Measurements from ENCODE around the gene FBXO47. TPM values are rescaled to one million over a fixed set of nuclear protein-coding genes. Genes with fewer than 3 reads are reported as not detected.
A peak's percentile ranks its signal among the peaks of the same experiment; 100 is the strongest.
"Not testable (repeated sequence)": the region's sequence is repeated elsewhere in the genome, so short reads cannot be mapped to it uniquely, and the experiment has no call there.

Gene FBXO47
- total RNA-seq, 2 donors from 2014 or later = not detected

GRCh38 chr17:38911731-38912081, 55.5 kb downstream of the FBXO47 start:
- DNase-seq; ATAC-seq; intact Hi-C loops (cut with DNase I, micrococcal nuclease): not testable (repeated sequence)

- ATAC-seq (no peak), DNase-seq (peak in 1 of 2 donors; percentile 20)
Observed at GRCh38 chr17:38911081-38911730, 56.0 kb downstream of the FBXO47 start.

DNA sequence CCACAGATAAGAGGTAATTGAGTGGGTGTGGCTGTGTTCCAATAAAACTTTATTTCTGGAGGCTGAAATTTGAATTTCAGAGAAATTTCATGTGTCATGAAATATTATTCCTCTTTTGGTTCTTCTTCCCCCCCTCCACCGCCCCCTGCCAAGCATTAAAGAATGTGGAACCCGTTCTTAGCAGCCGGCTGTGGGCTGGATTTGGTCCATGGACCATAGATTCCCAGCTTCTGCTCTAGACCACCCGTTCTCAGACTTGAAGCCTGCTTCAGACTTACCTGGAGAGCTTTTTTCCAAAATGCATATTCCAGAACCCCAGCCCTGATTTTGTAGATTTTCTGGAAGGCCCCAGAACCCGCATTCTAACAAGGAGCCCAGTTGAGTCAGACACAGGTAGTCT, 56.9 kb downstream of the FBXO47 start:
- intact Hi-C loops (cut with DNase I, micrococcal nuclease) = no loop called here
- ATAC-seq = no peak
- no peak for DNase-seq

More at GRCh38 chr17:38911081-38911730, 56.0 kb downstream of the FBXO47 start:
- intact Hi-C loops (cut with DNase I, micrococcal nuclease) = no loop called here

GRCh38 chr17:38908676-38909181, 58.5 kb downstream of the FBXO47 start:
- intact Hi-C loops (cut with DNase I, micrococcal nuclease) = no loop called here
- DNase-seq = peak in 1 of 2 donors; percentile 22
- ATAC-seq = no peak

DNA sequence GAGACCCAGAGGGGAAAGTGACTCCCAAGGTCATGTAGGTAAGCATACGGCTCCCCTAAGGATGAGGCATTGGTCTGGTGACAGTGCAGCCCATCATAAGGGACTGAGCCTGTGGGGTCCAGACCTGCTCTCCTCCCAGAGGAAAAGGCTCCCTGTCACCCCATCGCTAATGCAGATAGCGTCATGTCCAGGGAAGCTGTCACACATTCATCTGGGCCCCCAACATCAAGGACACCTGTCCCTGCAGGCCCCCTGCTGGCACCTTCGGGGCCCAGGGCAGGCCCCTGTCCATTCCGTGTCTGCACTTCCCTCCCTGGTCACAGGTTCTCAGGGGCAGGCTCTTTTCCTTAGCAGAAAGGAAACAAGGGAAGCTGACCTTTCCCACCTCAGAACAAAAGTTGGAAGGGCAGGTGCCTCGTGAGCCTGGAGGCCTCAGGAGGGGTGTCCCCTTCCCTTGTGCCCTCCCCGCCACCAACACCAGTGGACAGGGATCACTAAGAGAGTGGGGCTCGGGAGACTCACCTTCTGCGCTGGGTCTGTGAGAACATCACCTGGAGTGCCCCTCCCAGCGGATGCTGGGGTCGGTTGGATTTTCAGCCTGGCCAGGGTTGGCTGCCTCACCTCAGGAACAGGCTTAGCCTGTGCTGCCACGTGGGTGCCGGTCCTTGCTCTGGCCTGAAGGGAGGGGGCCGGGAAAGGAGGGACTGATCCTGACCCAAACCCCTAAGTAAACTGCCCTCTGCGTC, 59.1 kb downstream of the FBXO47 start:
- intact Hi-C loops (cut with DNase I, micrococcal nuclease) = no loop called here
- ATAC-seq (no peak), DNase-seq (no peak)

GRCh38 chr17:38906460-38907228, 60.6 kb downstream of the FBXO47 start:
- DNase-seq (no peak), ATAC-seq (no peak)
- intact Hi-C loops (cut with DNase I, micrococcal nuclease) = no loop called here

DNA sequence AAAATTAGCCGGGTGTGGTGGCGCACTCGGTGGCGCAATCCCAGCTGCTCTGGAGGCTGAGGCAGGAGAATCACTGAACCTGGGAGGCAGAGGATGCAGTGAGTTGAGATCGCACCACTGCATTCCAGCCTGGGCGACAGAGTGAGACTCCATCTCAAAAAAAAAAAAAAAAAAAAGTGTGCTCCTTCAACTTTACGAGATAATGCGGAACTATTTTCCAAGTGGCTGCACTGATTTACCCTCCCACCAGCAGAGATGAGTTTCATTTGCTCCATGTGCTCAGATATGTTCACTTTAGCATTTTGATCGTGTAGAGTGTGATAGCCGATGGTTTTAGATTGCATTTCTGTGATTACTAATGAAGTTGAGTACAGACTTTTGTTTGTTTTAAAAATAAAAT, 61.8 kb downstream of the FBXO47 start:
- ATAC-seq = no peak
- intact Hi-C loops (cut with DNase I, micrococcal nuclease) = no loop called here
- DNase-seq = no peak

DNA sequence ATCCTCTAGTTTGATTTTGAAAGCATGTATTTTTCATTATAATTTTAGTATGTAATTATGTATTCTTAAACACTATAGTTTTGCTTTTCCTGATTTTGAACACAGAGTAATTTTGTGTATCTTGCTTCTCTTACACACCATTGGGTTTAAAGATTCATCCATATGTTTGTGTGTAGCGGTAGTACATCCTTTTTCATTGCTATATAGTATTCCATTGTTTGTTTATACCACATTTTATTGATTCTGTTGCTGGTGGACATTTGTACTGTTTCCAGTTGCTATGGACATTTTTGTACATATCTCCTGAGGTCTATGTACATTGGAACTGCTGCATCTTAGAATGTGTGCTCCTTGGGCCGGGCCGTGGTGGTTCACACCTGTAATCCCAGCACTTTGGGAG, 62.3 kb downstream of the FBXO47 start:
- no peak for DNase-seq
- ATAC-seq = no peak
- intact Hi-C loops (cut with DNase I, micrococcal nuclease) = no loop called here

GRCh38 chr17:38903404-38903803, 63.8 kb downstream of the FBXO47 start:
- intact Hi-C loops (cut with DNase I, micrococcal nuclease) = no loop called here
- DNase-seq (no peak), ATAC-seq (no peak)

GRCh38 chr17:38900978-38901656, 66.1 kb downstream of the FBXO47 start:
- intact Hi-C loops (cut with DNase I, micrococcal nuclease) = no loop called here
- DNase-seq = no peak
- ATAC-seq = no peak

DNA sequence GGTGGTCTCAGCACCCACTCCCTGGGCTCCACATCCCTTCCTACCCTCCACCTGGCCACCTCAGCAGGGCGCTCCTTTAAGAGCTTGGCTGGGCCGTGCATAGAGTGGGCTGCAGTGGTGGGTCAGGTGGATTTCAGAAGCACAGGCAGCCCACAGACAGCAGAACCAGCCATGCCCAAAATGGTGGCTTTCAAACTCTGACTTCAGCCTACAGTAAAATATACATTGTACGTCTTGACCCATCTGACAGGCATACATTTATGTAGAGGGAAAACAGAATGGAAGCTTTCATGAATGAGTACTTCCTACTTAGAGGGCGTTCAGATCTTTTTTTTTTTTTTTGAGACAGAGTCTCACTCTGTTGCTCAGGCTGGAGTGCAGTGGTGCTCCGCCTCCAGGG, 67.8 kb downstream of the FBXO47 start:
- DNase-seq = no peak
- no peak for ATAC-seq

GRCh38 chr17:38898812-38899348, 68.3 kb downstream of the FBXO47 start:
- ATAC-seq (peak; percentile 46), DNase-seq (peak; percentile 66 to 72)
- intact Hi-C loops (cut with DNase I, micrococcal nuclease) = no loop called here

More for the DNA sequence above, 67.8 kb downstream of the FBXO47 start:
- intact Hi-C loops (cut with DNase I, micrococcal nuclease) = no loop called here

- ATAC-seq (peak; percentile 81), DNase-seq (peak; percentile 52 to 59)
- intact Hi-C loops (cut with DNase I, micrococcal nuclease) = no loop called here
Observed at GRCh38 chr17:38898291-38898679, 68.9 kb downstream of the FBXO47 start.

GRCh38 chr17:38897671-38898290, 69.4 kb downstream of the FBXO47 start:
- peak; percentile 61 for ATAC-seq
- intact Hi-C loops (cut with DNase I, micrococcal nuclease) = no loop called here

GRCh38 chr17:38897176-38897575, 70.0 kb downstream of the FBXO47 start:
- peak; percentile 22 for ATAC-seq
- peak; percentile 40 to 68 for DNase-seq
- intact Hi-C loops (cut with DNase I, micrococcal nuclease) = no loop called here

More at GRCh38 chr17:38897671-38898290, 69.4 kb downstream of the FBXO47 start:
- no peak for DNase-seq

- peak in 1 of 2 donors; percentile 40 for DNase-seq
- ATAC-seq = no peak
Observed at GRCh38 chr17:38896346-38896954, 70.8 kb downstream of the FBXO47 start.

GRCh38 chr17:38894276-38894675, 72.9 kb downstream of the FBXO47 start:
- ATAC-seq (no peak), DNase-seq (no peak)
- intact Hi-C loops (cut with DNase I, micrococcal nuclease) = no loop called here

More at GRCh38 chr17:38896346-38896954, 70.8 kb downstream of the FBXO47 start:
- intact Hi-C loops (cut with DNase I, micrococcal nuclease) = no loop called here

DNA sequence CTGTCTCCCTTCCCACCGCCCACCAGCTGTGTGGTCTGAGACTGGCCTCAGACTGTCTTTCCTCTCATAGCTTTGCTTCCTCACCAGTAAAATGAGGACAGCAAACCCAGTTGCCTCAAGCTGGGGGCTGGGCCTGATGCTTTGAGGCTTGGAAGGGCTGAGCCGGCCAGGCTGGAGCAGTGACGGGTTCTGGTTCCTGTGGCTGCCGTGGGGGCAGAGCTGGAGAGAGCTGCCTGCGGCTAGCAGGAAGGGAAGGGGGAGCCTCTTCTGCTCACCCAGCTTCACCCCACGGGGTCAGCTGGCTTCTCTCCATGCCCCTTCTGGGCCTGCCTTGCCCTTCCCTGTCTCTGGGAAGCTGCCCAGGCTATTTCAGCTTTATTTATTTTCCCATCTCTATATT, 73.6 kb downstream of the FBXO47 start:
- intact Hi-C loops (cut with DNase I, micrococcal nuclease) = no loop called here
- DNase-seq (no peak), ATAC-seq (no peak)

Data from left colon (tissue), 2 donors.